GM19468 (cell line): Measurements from ENCODE around the gene LENG1.

Source experiments
- ATAC-seq: cut with Tn5 transposase; IDR thresholded peaks from one replicate; pipeline ENCODE4 v1.9.1; 2021; ENCODE audit warnings: mild to moderate bottlenecking, moderate library complexity, moderate number of reproducible peaks; ENCODE audit not compliant: unreplicated experiment; ENCODE audit errors: extremely low read depth

The LENG1 gene

GRCh38 chr19:54168174-54168917, 8.8 kb upstream of the LENG1 start:
- no peak for ATAC-seq

- no peak for ATAC-seq
These were observed 5.7 kb upstream of the LENG1 start for GRCh38 chr19:54165222-54165621.

DNA sequence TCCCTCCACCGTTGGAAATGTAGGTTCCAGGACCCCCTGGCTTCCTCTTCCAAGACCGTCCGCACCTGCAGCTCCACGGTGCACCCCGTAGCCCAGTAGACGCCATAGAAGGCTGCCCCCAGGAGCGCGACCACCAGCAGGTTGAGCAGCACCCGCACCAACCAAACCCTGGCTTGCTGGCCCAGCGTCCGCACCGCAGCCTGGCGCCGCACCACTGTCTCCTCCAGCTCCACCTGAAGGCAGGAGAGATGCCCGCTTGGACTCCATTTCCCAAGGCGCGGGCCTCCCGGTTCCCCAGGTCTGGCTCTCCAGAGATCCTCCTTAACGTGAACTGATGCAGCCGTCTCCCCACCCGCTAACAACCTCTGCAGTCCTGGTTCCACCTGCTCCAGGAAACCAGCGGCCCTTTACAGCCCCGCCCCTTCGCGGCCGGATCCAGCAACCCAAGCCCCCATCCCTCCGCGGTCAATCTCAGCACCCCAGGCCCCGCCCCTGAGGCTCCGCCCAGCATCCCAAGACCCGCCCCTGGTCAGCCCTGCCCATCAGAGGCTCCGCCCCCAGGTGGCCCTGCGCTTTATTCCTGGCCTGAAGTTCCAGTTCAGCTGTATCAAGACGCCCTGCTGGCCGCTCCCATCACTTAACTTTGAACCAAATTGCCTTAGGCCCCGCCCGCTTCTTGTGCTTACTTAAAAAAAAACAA, 5.0 kb upstream of the LENG1 start:
- no peak for ATAC-seq

- ATAC-seq, result no peak
These were observed 3.4 kb upstream of the LENG1 start for GRCh38 chr19:54162884-54163283.

GRCh38 chr19:54162241-54162805, 2.8 kb upstream of the LENG1 start:
- no peak for ATAC-seq

- ATAC-seq, result no peak
These were observed 1.3 kb upstream of the LENG1 start for GRCh38 chr19:54160854-54161253.

- no peak for ATAC-seq
These were observed 776 bp upstream of the LENG1 start for GRCh38 chr19:54160182-54160811.

- ATAC-seq, result no peak
These were observed 639 bp downstream of the LENG1 start for GRCh38 chr19:54158812-54159351.

GRCh38 chr19:54156953-54157352, 2.6 kb downstream of the LENG1 start:
- ATAC-seq, result no peak

DNA sequence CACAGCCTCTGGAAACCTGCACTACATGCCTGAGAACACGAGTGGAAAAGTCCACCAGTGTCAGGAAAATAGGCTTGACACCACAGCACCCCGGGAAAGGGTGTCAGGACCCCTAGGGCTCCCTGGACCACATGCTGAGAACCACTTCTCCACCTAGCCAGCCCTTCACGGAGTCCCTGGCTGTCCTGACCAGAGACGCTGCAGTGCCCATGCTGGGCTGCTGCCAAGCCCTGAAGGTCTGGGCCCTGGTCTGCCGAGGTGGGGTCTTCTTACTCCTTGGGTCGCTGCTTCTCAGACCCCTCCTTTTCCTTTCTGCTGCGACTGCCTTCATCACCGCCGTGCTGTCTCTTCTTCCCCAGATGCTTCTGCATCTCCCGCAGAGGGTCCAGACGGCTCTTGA, 3.0 kb downstream of the LENG1 start:
- no peak for ATAC-seq

DNA sequence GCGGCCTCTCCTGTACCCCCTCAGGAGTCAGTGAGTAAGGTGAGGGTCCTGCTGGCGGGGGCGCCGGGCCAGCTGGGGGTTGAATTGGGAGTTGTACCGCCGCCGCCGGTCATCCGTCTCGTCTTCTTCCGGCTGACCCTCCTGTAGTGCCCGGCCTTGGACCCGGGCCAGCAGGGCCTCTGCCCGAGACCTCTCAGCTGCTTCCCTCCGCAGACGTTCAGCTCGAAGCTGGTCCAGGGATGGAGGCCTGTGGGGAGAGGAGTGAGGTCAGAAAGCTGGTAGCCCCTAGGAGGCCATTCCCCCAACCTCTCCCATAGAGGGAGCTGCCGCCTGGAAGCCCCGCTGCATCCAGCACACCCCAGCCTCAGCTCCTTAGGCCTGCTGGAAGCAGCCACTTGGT, 3.8 kb downstream of the LENG1 start:
- no peak for ATAC-seq

DNA sequence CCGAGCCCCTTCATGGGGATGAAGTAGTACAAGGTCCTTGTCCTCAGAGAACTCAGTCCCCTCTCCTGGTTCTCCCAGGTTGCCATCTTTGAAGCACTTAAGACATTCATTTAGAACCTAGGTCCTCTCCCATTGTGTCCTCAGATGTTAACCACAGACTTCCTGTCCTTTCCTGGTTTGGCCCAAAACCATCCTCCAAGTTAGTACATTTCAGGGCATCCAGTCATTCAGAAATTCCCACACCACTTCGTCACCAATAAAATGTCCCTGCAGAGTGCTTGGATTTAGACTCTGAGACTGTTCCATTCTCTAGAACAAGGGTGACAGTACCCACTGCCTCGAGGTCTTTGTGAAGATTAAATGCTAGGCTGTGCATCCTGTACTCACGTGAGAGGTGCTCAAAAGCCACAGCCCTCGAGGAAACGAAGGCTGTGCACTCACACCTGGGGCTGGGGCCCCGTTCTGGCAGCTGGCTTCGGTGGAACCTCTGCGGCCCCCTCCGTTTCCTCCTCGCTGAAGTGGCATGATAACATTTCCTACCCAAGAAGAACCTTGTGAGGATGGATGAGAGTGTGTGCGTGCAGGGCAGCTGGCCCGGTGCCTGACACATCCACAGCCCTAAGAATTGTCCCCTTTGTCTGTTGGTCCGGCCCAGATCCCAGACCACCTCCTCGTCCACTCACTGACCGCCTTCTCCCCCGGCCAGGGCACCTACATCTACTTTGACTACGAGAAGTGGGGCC, 4.7 kb downstream of the LENG1 start:
- no peak for ATAC-seq

DNA sequence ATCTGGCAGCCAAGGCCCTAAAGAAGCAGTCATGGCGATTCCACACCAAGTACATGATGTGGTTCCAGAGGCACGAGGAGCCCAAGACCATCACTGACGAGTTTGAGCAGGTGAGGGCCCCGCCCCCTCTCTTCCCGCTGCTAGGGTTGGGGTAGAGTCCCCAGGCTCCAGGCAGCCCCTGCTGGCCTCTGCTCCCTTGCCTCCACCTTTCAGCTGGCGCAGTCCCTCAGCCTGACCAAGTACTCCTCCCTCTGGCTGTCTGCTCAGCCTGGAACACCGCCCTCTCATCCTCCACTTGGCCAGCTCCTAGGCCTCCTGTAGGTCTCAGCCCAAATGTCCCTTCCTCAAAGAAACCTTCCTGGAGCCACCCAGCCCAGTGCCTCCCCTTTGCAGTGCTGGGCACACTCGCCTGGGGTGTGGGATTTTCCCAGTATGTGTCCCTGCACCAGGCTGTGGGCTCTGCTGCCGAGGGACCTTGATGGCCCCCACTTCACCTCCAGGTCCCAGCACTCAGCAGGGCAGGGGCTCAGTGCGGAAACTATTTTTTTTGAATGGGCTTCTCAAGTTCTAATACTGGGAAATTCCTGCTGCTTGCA, 5.7 kb downstream of the LENG1 start:
- ATAC-seq, result no peak

DNA sequence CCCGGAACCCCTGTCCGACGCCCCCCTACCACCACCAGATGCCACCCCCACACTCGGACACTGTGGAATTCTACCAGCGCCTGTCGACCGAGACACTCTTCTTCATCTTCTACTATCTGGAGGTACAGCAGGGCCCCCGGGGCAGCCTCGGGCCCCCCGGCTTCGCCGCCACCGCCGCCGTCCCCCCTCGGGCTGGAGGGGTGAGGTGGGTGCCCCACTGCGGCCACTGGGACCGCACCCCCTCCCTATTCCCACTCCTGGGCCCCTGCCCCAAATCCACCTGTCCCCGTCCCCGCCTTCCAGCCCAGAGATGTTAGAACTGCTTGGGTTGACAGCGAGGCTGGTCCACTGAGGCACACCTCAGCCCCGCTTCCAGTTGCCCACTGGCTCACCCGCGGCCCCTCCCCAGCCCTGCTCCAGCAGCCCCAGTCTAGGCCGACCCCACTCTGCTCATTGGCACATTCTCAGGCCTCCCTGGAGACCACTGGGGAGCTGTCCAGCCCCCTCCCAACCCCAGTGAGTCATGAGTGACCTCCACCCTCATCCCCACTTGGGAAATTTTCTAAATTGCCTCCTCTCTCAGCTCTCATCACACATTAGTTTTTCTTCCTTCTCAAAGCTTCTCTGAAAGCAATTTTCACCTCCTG, 6.5 kb downstream of the LENG1 start:
- ATAC-seq, result no peak

GRCh38 chr19:54152267-54152666, 7.3 kb downstream of the LENG1 start:
- ATAC-seq, result no peak

GRCh38 chr19:54151362-54152035, 8.0 kb downstream of the LENG1 start:
- ATAC-seq, result no peak

GRCh38 chr19:54149021-54149812, 10.3 kb downstream of the LENG1 start:
- ATAC-seq, result no peak

DNA sequence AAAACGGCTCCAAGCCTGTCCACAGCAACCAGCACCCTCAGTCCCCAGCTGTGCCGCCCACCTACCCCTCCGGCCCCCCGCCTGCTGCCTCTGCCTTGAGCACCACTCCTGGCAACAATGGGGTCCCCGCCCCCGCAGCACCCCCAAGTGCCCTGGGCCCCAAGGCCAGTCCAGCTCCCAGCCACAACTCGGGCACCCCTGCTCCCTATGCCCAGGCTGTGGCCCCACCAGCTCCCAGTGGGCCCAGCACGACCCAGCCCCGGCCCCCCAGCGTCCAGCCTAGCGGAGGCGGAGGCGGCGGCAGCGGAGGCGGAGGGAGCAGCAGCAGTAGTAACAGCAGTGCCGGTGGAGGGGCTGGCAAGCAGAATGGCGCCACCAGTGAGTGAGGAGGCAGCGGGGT, 11.4 kb downstream of the LENG1 start:
- no peak for ATAC-seq
